Stimulated activated CD8-positive, alpha-beta memory T cell treated with anti-CD3 and anti-CD28 coated beads, Interleukin-4, amount 100 ng/mL, for 4 hours (primary cell): Measurements from ENCODE around the gene CCDC50.

Experiments
- DNase-seq, 2 donors: peaks; one replicate each; pipeline ENCODE4 v3.0.0-alpha.2; 2020; ENCODE audit warnings: low read depth in 2 of 2, low spot score in 1 of 2

CCDC50 gene, protein sequence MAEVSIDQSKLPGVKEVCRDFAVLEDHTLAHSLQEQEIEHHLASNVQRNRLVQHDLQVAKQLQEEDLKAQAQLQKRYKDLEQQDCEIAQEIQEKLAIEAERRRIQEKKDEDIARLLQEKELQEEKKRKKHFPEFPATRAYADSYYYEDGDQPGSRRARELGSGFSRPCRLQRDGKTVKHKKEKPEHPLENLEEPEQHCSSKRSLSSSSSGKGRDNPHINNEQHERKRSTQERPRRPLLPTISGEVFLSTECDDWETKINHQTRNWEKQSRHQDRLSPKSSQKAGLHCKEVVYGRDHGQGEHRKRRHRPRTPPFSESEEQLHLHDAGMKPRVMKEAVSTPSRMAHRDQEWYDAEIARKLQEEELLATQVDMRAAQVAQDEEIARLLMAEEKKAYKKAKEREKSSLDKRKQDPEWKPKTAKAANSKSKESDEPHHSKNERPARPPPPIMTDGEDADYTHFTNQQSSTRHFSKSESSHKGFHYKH

DNA sequence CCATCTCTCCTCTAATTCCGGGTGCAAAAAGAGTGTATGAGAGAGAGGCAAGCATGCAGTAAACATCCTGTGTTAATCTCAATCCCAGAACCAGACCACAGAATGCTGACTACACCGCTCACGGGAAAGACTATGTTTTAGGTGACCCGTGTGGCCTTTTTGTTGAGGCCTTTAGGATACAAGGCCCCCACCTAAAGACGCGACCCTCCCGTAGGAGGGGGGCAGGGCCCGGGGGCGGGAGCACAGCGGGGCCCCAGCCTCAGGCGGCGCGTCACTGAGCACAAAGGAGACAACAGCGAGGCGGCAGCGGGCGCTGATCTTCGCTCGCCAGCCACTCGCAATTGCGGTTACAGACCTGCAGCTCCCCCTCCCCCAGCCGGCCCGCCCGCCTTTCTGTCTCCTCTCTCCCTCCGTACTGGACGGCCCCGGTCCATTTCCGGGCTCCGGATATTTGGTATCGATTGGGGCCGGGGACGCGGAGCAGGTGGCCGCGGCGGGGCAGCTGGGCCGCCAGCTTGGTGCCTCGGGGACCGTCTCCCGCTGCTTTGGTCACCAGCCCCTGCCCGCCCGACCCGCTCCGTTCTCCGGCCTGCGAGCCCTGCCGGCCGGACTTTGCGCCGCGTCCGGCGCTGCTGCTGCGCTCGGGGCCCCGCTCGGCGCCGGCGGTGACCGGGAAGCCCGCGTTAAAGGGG, at the start of gene CCDC50:
TSS of gene CCDC50 (plus strand) at position 433 of the 692 bp plus-strand sequence. CDS start 281 bp downstream, outside the sequence.
- DNase-seq: peak in 1 of 2 donors; percentile 15

DNA sequence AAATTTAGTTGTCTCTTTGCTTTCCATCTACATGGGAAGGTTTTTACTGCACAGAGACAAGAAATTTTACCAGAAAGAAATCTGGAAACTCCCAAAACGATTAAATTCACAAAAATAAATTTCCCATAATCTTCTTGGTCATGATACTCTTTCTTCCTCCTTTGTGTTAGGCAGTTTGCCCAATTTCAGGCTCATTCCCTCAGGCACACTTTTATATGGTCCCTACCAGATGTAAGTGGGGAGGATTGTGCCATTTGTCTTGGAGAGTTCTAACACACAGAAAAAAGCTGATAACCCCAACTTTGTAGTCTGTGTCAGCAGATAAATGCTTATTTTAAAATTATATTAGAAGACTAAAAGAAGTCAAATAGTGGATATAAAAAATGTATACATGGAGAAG, 49.1 kb upstream of the CCDC50 start:
- no peak for DNase-seq

DNA sequence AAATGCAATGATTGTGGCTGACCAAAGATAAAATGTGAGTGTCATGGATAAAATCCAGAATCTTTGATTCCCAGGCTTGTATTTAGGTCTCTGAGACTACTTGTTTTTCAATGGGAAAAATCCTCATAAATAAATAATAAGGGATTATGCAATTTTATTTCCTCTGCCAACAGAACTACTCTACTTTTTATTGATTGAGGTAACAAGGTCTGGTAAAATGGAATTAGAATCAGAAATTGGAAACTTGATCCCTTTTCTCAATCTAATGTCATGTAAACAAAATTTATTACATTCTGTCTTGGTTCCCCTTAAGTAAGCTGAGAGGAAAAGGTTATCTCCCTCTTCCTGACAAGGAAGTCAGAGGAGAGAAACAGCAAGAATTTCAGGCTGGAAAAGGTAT, 48.3 kb upstream of the CCDC50 start:
- no peak for DNase-seq

DNA sequence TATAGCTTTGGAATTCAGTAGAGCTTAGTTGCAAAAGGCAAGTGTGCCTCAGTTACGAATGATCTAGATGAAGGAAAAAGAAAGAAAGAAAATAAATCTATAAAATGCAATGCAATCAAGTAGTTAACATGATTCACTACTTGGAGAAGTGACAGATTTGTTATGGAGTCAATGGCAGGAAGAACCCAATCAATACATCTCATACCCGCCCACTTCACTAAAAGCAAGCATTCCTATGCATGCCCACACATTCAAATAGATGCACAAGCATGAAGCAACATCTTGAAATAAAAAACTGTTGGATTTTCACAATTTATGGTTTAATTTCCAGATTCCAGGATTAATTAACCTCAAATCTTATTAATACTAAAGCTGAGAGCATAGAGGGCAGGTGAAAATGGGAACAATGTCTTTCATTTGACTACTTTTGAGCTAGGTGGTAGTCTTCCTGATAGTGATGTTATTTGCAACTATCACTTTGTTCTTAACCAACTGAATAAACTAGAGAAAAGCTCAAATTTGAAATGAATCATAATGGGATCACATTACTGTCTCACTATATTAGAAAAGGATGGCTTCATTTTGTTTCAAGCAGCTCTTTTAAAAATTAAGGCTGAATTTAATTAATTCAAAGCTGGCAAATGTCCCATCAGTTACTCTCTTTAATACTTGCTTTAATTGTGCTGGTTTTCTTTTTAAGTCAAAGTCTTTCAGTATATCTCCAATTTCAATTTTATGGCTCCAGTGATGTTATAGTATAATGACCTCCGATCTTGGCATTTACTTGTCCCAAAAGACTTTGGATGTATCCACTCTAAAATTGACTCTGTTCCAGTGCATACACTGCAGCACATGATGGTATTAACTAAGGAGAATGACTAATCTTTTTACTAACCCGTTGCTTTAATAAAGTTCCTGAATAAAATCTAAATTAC, 46.7 kb upstream of the CCDC50 start:
- no peak for DNase-seq

DNA sequence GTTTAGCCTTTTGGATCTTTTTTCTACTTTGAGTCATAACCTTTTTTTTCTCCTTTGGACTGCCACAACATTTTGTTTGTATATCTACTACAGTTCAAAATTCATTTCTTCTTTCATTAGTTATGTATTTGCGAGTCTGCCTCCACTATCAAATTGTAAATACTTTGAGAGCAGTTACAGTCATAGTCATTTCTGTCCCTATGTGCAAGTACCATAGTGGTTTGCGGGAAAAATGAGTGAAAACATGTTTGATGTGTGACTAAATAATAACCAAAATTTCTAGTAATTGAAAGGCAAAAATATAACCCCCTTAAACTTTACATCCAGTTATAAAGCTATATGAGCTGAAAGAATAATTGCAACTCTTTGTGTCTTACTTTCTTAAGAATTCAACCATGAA, 45.8 kb upstream of the CCDC50 start:
- DNase-seq: no peak

DNA sequence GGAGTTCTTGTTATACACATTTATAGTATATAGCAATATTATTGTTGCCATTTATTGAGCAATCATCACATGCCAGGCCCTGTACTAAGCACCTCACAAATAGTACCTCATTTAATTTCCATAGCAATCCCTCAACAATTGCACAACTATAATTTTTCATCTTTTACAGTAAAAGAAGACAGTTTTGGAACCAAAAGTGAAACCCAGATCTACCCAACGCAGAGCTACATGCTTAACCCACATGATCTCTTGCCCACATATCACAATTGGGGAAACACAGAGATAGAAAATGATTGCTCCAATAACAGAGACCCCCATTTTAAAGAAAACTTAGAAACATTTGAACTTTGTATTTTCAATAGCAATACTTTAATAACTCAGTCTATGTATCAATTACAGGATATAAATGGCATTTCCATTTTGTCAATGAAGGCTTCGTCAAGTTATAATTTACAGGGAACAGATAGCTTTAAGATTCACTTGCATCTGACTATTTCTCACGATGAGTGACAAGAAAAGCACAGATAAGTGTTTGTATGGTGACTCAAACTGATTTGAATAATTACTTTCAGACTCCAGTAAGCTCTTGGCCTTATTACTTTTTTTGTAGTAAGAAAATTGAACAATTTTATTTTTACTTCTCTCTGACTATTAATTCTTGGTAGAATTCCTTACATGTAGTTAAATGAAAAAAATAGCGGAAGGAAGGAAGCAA, 38.7 kb upstream of the CCDC50 start:
- DNase-seq: no peak

DNA sequence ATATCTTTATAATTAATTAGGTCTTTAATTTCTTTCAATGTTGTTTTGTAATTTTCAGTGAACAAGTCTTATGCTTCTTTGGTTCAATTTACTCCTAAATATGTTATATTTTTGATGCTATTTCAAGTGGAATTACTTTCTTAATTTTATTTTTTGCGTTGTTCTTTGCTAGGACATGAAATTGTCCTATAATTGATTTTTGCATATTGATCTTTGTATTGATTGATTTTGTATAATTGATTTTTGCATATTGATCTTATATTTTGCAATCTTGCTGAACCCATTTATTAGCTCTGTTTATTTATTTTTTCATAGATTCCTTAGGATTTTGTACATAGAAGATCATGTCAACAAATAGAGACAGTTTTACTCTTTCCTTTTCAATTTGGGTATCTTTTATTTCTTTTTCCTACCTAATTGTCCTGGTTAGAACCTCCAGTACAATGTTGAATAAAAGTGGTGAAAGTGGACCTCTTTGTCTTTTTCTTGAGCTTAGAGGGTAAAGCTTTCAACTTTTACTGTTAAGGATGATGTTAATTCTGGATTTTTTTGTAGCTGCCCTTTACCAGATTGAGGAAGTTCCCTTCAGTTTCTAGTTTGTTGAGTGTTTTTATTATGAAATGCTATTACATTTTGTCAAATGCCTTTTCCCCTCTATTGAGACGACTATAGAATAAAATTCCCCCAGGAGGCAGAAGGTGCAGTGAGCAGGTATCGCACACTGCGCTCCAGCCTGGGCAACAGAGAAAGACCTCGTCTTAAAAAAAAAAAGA, 36.8 kb upstream of the CCDC50 start:
- no peak for DNase-seq

DNA sequence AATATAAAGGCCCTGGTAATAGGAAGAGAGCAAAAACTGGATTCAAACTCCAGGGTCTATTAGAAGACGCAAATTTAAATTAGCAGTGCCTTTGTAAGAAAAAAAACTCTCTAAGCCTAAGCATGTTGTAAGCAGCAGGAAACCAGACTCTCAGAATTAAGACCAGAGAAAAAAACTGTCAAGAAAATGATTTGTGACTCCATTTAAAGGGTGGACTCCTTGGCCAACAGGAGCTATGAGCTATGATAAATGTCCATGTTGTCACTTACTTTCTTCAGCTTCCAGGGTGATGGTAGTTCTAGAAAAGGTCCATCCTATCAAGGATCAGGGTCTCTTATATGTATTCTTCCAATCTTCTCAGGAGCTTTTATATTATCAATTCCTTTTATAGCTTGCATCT, 34.9 kb upstream of the CCDC50 start:
- no peak for DNase-seq

DNA sequence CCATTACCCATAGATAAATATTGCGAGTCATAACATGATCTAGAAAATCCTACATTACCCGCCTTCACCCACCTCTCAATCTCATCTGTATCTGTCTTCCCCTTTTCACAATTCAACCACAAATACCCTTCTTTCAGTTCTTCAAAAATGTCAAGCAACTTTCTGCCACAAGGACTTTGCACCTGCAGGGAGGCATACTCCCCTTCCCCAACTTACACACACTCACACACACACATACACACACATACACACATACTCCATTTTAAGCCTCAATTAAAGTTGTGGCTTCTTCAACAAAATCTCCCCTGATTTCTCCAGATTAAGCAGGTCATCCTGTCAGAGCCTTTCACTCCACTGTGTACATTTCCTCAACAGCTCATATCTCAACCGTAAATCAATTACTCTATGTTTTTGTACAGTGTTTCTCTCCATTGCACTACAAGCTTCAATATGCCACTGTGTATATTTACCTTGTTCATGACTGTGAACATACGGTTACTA, 33.1 kb upstream of the CCDC50 start:
- no peak for DNase-seq

DNA sequence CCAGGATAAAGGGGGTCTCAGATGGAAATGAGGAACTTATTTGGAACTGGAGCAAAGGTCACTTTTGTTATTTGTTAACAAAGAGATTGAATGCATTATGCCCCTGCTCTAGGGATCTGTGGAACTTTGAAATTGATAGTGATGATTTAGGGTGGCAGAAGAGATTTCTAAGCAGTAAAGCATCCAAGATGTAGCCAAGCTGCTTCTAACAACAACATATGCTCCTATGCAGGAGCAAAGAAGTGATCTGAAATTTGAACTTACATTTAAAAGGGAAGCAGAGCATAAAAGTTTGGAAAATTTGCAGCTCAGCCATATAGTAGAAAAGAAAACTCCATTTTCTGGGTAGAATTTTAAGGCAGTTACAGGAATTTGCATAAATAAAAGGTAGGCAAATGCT, 30.3 kb upstream of the CCDC50 start:
- no peak for DNase-seq

DNA sequence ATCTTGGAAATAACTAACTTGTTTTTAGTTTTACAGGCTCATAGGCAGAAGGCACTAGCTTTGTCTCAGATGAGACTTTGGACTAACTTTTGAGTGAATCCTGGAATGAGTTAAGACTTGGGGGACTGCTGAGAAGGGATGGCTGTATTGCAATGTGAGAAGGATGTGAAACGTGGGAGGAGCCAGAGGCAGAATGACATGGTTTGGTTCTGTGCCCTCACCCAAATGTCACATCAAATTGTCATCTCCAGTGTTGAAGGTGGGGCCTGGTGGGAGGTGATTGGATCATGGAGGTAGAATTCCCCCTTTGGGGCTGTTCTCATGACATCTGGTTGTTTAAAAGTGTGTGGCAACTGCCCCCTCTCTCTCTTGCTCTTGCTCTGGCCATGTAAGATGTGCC, 28.8 kb upstream of the CCDC50 start:
- DNase-seq: no peak

DNA sequence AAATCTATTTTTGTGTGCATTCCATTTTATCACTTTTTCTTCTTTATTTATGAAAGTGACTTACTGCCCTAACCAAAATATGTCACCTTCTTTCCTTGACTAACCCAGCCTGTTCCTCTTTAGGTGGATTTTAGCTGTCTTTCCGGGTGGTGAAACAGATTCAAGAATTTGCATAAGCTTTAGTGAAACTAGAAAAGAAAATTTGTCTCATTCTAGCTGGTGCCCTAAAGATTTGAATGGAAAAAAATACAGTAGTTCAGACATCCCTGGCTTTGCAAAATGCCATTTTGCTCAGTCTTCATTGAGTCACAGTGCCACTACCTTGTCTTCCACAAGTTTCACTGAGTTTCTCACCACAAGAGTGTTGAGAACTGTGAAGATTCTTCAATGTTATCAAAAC, 28.2 kb upstream of the CCDC50 start:
- DNase-seq: no peak

DNA sequence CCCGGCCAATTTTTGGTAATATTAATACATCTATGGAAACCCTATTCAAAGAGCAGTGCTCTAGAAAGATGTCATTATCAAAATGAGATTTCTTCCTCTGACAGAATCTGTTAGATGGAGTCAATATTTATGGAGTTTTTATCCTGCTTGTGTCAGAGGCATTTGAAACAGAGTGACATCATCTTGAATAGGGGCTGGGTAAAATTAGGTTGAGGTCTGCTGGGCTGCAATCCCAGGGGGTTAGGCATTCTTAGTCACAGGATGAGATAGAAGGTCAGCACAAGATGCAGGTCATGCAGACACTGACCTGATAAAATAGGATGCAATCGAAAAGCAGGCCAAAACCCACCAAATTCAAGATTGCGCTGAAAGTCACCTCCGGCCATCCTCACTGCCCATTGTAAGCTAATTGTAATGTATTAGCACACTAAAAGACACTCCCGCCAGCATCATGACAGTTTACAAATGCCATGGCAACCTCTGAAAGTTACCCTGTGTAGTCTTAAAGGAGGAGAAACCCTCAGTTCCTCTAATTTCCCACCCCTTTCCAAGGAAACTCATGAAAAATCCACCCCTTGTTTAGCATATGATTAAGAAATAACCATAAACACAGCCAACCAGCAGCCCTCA, 27.3 kb upstream of the CCDC50 start:
- no peak for DNase-seq

DNA sequence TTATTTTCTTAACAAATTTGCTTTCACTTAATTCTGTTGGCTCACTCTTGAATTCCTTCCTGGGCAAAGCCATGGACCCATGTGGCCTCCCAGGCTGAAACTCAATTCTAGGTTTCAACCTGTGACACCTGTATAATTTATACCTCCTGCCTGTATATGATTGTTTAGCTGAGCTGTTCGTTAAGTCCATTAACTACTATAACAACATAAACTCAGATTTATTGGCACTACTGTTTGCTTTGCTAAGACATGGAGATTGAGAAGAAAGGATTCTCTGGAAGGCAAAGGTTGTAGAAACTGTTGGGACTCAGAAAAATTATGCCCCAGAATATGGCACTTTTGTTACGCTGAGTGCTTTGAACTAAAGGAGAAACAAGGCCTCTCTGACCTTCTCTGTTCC, 26.7 kb upstream of the CCDC50 start:
- DNase-seq: no peak

DNA sequence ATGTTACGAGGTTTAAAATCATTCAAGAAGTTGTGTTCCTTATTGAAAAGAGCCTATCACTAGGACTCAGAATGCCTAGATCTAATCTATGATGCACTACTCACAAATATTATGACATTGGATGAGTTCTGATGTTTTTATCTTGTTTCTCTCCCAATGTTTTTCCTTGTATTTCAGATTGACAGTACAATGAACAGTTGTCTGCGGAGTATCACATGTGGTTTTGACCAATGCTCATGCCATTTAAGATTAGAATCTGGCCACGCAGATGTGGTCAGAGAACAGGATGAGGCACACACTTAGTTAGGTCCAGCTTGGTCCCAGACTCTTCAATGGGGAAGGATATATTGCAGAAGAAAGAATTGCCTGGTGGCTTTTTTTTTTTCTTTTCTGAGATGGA, 25.6 kb upstream of the CCDC50 start:
- no peak for DNase-seq

DNA sequence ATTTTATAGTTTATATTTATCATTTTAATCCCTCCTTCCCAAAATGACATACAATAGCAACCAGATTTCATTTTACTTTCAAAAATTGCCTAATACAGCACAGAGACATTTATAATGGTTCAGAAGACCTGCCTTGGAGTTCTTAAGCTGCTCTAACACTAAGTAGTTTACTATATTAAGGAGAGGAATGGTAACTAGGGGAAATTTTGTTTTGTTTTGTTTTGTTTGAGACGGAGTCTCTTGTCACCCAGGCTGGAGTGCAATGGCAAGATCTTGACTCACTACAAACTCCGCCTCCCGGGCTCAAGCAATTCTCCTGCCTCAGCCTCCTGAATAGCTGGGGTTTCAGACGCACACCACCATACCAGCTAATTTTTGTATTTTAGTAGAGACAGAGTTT, 22.8 kb upstream of the CCDC50 start:
- DNase-seq: no peak

DNA sequence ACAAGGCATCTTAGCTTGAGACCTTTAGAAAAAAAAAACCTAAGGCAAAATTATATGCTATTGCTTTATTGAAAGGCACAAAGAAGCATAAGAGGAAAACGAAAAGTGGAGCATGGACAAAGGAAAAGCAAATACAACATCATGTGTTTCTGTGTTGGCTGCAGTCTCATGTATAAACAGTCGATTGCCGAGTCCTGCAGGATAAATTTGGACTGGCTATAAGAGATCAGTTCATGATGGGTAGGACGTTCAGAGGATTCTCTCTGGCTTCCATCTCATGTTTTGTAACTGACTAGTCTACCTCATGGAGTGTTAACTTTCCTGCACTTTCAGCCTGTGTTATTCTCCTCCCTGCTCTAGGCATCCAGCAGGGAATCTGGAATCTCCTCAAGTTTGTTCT, 21.9 kb upstream of the CCDC50 start:
- no peak for DNase-seq

DNA sequence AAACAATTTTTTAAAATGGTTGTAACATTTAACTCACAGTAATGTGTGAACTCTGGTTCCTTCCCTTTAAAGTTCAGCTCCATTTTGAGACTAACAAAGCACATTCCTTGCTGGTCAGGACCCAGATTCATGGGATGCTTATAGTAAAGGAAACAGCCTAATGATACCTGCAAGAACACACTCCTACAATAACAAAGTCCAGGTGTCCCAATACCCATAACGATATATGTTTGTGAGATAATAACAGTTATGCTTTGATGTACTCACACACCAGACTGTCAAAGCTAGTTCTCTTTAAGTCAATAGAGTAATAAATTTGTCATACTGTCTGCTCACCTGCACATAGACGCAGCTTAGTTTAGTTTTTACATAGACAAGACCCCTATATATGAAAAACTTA, 15.9 kb upstream of the CCDC50 start:
- DNase-seq: no peak

DNA sequence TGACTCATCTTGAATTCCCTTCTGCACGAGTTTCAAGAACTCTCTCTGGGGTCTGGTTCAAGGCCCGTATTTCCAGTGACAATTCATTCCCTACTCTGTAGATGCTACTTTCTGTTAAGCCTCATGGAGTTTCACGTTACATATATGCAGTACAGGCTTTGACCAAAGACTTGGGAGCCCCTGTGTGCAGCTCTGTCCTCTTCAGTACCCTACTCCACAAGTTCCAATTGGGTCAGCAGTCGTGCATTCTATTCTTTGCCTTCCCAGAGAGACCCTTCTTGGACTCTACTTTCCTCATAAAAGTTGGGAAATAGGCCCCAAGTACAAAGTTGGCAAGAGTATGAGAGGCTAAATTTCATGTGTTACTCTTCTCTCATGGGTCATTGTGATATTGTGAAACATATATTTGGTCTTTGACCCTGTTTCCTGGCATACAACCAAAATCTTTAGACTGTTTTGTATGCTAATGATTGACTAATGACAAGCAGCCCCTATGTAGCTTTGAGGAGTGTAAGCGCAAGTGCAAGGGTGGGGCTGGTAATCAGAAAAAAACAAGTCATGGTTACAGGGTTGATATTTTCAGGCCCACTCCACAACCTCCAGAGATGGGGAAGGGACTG, 15.0 kb upstream of the CCDC50 start:
- no peak for DNase-seq
